Neutrophil (primary cell): Measurements from ENCODE around the gene HNRNPH1.
A peak's percentile ranks its signal among the peaks of the same experiment; 100 is the strongest.

Experiments used
- H3K27ac ChIP-seq: fragments of 200-600 bp; sonication (generic); 2 replicates; pipeline ENCODE4 v1.5.1; 2016; ENCODE audit warnings: mild to moderate bottlenecking, moderate library complexity
- H3K27me3 ChIP-seq: fragments of 200-600 bp; sonication (generic); 2 replicates; pipeline ENCODE4 v1.6.0; 2016; ENCODE audit warnings: mild to moderate bottlenecking
- H3K36me3 ChIP-seq: fragments of 200-600 bp; sonication (generic); 2 replicates; pipeline ENCODE4 v1.5.1; 2017
- H3K4me1 ChIP-seq, 2 experiments: fragments of 200-600 bp in 1 of 2; sonication (generic) in 1 of 2; 1 replicate in 1 of 2; 2 replicates in 1 of 2; pipeline versions ENCODE4 v1.5.1 to v1.6.1; 2013 to 2016; ENCODE audit warnings: low read depth in 1 of 2, low read length in 1 of 2, mild to moderate bottlenecking in 1 of 2, moderate library complexity in 1 of 2; ENCODE audit not compliant: control insufficient read depth in 1 of 2, insufficient read depth in 1 of 2
- H3K4me3 ChIP-seq, 2 experiments: fragments of 200-600 bp in 1 of 2; sonication (generic) in 1 of 2; 1 replicate in 1 of 2; 2 replicates in 1 of 2; pipeline ENCODE4 v1.5.1; 2013 to 2016; ENCODE audit warnings: low read depth in 1 of 2, low read length in 1 of 2, mild to moderate bottlenecking in 1 of 2, moderate library complexity in 1 of 2
- H3K9me3 ChIP-seq: fragments of 200-600 bp; sonication (generic); 2 replicates; pipeline ENCODE4 v1.5.1; 2016
- CTCF ChIP-seq: fragments of 200-600 bp; sonication (generic); IDR thresholded peaks from 2 replicates; pipeline ENCODE4 v1.5.1; 2016; ENCODE audit warnings: antibody characterized with exemption

HNRNPH1 gene

GRCh38 chr5:179609834-179610108 lies 13.7 kb downstream of the HNRNPH1 start:
- TF ChIP-seq CTCF = no peak
- Histone ChIP-seq H3K4me1 (peaks cover 16 to 18% of the 10 kb centered on the region in 2 experiments), H3K36me3 (peaks cover 93% of the 10 kb centered on the region), H3K4me3 (no peak overlapping the region), H3K27ac (peak overlapping the region; percentile 59), H3K27me3 (no peaks in the 10 kb centered on the region), H3K9me3 (no peaks in the 10 kb centered on the region)

- Histone ChIP-seq H3K4me3 (no peak overlapping the region), H3K9me3 (no peaks in the 10 kb centered on the region), H3K4me1 (peaks cover 16 to 18% of the 10 kb centered on the region in 2 experiments), H3K36me3 (peaks cover 92% of the 10 kb centered on the region), H3K27me3 (no peaks in the 10 kb centered on the region), H3K27ac (peak overlapping the region; percentile 41)
- TF ChIP-seq CTCF = no peak
Measured at GRCh38 chr5:179608131-179608581, 15.3 kb downstream of the HNRNPH1 start.

- H3K9me3 ChIP-seq = no peaks in the 10 kb centered on the region
- H3K4me3 ChIP-seq = no peak overlapping the region
- H3K27me3 ChIP-seq = no peaks in the 10 kb centered on the region
- H3K27ac ChIP-seq = peak overlapping the region; percentile 41
- peaks cover 16 to 18% of the 10 kb centered on the region in 2 experiments for H3K4me1 ChIP-seq
- H3K36me3 ChIP-seq = peaks cover 92% of the 10 kb centered on the region
- TF ChIP-seq CTCF = no peak
Measured at GRCh38 chr5:179607160-179607931, 16.1 kb downstream of the HNRNPH1 start.

GRCh38 chr5:179606910-179607159 lies 16.6 kb downstream of the HNRNPH1 start:
- TF ChIP-seq CTCF = no peak
- H3K9me3 ChIP-seq = no peaks in the 10 kb centered on the region
- peaks cover 94% of the 10 kb centered on the region for H3K36me3 ChIP-seq
- peaks cover 16 to 18% of the 10 kb centered on the region in 2 experiments for H3K4me1 ChIP-seq
- H3K27me3 ChIP-seq = no peaks in the 10 kb centered on the region
- no peak overlapping the region for H3K4me3 ChIP-seq
- no peak overlapping the region for H3K27ac ChIP-seq

- Histone ChIP-seq H3K4me3 (no peak overlapping the region), H3K36me3 (peaks cover 94% of the 10 kb centered on the region), H3K9me3 (no peaks in the 10 kb centered on the region), H3K4me1 (peaks cover 16 to 18% of the 10 kb centered on the region in 2 experiments), H3K27me3 (no peaks in the 10 kb centered on the region), H3K27ac (no peak overlapping the region)
- no peak for TF ChIP-seq CTCF
Measured at GRCh38 chr5:179606071-179606909, 17.2 kb downstream of the HNRNPH1 start.
